HepG2 (cell line): ENCODE results near the gene INHBE. TPM values are rescaled to one million over a fixed set of nuclear protein-coding genes. Genes with fewer than 3 reads are reported as not detected.
A peak's percentile ranks its signal among the peaks of the same experiment; 100 is the strongest.

Source experiments
- ATAC-seq: fragments of 200-7000 bp; cut with Tn5 transposase; 3 replicates; pipeline ENCODE4 v1.9.1; 2020; ENCODE audit warnings: mild to moderate bottlenecking, moderate library complexity
- BruUV-seq: library from RNA; stranded (reverse); fragments of 400-500 nt; replicated peaks from 2 replicates; lab custom pipeline; 2021; lab: Mats Ljungman, UMichigan
- CTCF ChIA-PET: fragments of 300-600 bp; formaldehyde crosslinking; extraction: SDS; loops from one replicate; lab custom pipeline; 2021; ENCODE audit warnings: low total read pairs, inconsistent platforms, low intra/inter-chr PET ratio; lab: Yijun Ruan, JAX
- POLR2A ChIA-PET: fragments of 350-600 bp; sonication (Branson Sonifier 250); formaldehyde crosslinking; loops from one replicate; lab custom pipeline; 2020; ENCODE audit warnings: antibody characterized with exemption, inconsistent platforms; lab: Yijun Ruan, JAX
- DNase-seq: peaks from one replicate; pipeline ENCODE4 v3.0.0-alpha.2; 2015; ENCODE audit warnings: low spot score
- FAIRE-seq: peaks from 3 replicates; lab custom pipeline; 2011; peaks lifted over from hg19 to GRCh38; lab: Jason Lieb, UNC
- H2AFZ ChIP-seq: one replicate; pipeline ENCODE4 v1.6.1; 2011; ENCODE audit warnings: low read length, inconsistent platforms
- H3K27ac ChIP-seq: fragments of 300-600 bp; 3 replicates; pipeline ENCODE4 v1.8.0; 2011; ENCODE audit warnings: mixed run types, mild to moderate bottlenecking, mixed read lengths, low read length, inconsistent platforms; ENCODE audit not compliant: insufficient read depth; ENCODE audit errors: extremely low read length
- H3K27me3 ChIP-seq, 2 experiments: fragments of 200-600 bp in 1 of 2; 2 replicates in 1 of 2; 3 replicates in 1 of 2; pipeline versions ENCODE4 v1.6.0 to v1.8.0; 2011; ENCODE audit warnings: low read length in 2 of 2, mild to moderate bottlenecking in 2 of 2, moderate library complexity in 2 of 2, inconsistent platforms in 1 of 2; ENCODE audit not compliant: insufficient read depth in 2 of 2, control insufficient read depth in 1 of 2
- H3K36me3 ChIP-seq, 2 experiments: fragments of 200-600 bp in 1 of 2; replicated peaks in 1 of 2; 2 replicates in 1 of 2; 3 replicates in 1 of 2; pipeline versions ENCODE4 v1.5.1 to v1.8.0; 2011; ENCODE audit warnings: low read length in 2 of 2, inconsistent platforms in 1 of 2; ENCODE audit not compliant: insufficient read depth in 2 of 2, control insufficient read depth in 1 of 2
- H3K4me1 ChIP-seq: 2 replicates; pipeline ENCODE4 v1.5.1; 2012; ENCODE audit warnings: low read length, inconsistent platforms; ENCODE audit not compliant: insufficient read depth
- H3K4me2 ChIP-seq: 2 replicates; pipeline ENCODE4 v1.6.0; 2011; ENCODE audit warnings: low read depth, low read length, inconsistent platforms
- H3K4me3 ChIP-seq, 3 experiments: fragments of 200-600 bp in 1 of 3; sonication (generic), shearing (Covaris generic) in 1 of 3; replicated peaks in 1 of 3; 2 replicates each; pipeline ENCODE4 v1.5.1; 2011 to 2016; ENCODE audit warnings: low read length in 3 of 3, inconsistent platforms in 2 of 3, low read depth in 2 of 3, mild to moderate bottlenecking in 2 of 3, control low read depth in 1 of 3, mixed read lengths in 1 of 3; ENCODE audit not compliant: insufficient read depth in 1 of 3
- H3K79me2 ChIP-seq: one replicate; pipeline ENCODE4 v1.6.1; 2011; ENCODE audit warnings: low read length, inconsistent platforms; ENCODE audit not compliant: insufficient read depth
- H3K9ac ChIP-seq: 2 replicates; pipeline ENCODE4 v1.6.0; 2011; ENCODE audit warnings: mild to moderate bottlenecking, low read depth, low read length, inconsistent platforms; ENCODE audit not compliant: insufficient read depth
- H3K9me3 ChIP-seq: 2 replicates; pipeline ENCODE4 v1.5.1; 2012; ENCODE audit warnings: mild to moderate bottlenecking, low read length
- H4K20me1 ChIP-seq: 2 replicates; pipeline ENCODE4 v1.6.0; 2011; ENCODE audit warnings: inconsistent platforms, mild to moderate bottlenecking, low read length, moderate library complexity; ENCODE audit not compliant: insufficient read depth
- BCL6 ChIP-seq: IDR thresholded peaks from 2 replicates; pipeline ENCODE4 v1.6.1; 2016; ENCODE audit warnings: missing genetic modification reagents, missing compliant biosample characterization
- KLF13 ChIP-seq: sonication (generic); formaldehyde crosslinking; IDR thresholded peaks from 2 replicates; pipeline ENCODE4 v1.4.0; 2020; ENCODE audit warnings: mild to moderate bottlenecking, missing genetic modification reagents
- MXI1 ChIP-seq: IDR thresholded peaks from 3 replicates; pipeline ENCODE4 v1.6.1; 2012; ENCODE audit warnings: low read depth, low read length, inconsistent platforms, borderline replicate concordance
- PHF21A ChIP-seq: sonication (generic); formaldehyde crosslinking; IDR thresholded peaks from 2 replicates; pipeline ENCODE4 v1.5.0; 2020; ENCODE audit warnings: mild to moderate bottlenecking, missing genetic modification reagents
- POLR2AphosphoS5 ChIP-seq: IDR thresholded peaks from 2 replicates; pipeline ENCODE4 v1.6.1; 2012; ENCODE audit warnings: low read depth, low read length
- SAP130 ChIP-seq: IDR thresholded peaks from 2 replicates; pipeline ENCODE4 v1.6.1; 2016; ENCODE audit warnings: low read depth
- ZBTB38 ChIP-seq: sonication (generic); formaldehyde crosslinking; IDR thresholded peaks from 2 replicates; pipeline ENCODE4 v1.5.1; 2020; ENCODE audit warnings: mild to moderate bottlenecking, missing genetic modification reagents
- ZNF207 ChIP-seq: fragments of 450-650 bp; IDR thresholded peaks from 2 replicates; pipeline ENCODE4 v1.6.1; 2016; ENCODE audit warnings: antibody characterized with exemption, borderline replicate concordance
- ZNF431 ChIP-seq: sonication (generic); formaldehyde crosslinking; IDR thresholded peaks from 2 replicates; pipeline ENCODE4 v1.9.0; 2022; ENCODE audit warnings: missing genetic modification reagents, low read depth, mild to moderate bottlenecking, borderline replicate concordance
- ZNF451 ChIP-seq: sonication (generic); formaldehyde crosslinking; IDR thresholded peaks from 2 replicates; pipeline ENCODE4 v1.5.0; 2020; ENCODE audit warnings: mild to moderate bottlenecking, missing genetic modification reagents
- ZNF775 ChIP-seq: sonication (generic); formaldehyde crosslinking; IDR thresholded peaks from 2 replicates; pipeline ENCODE4 v1.4.0; 2020; ENCODE audit warnings: missing genetic modification reagents, mild to moderate bottlenecking, moderate library complexity, borderline replicate concordance
- ZNF839 ChIP-seq: sonication (generic); formaldehyde crosslinking; IDR thresholded peaks from 2 replicates; pipeline ENCODE4 v1.4.0; 2020; ENCODE audit warnings: missing genetic modification reagents, mild to moderate bottlenecking, borderline replicate concordance
- ZSCAN25 ChIP-seq: sonication (generic); formaldehyde crosslinking; IDR thresholded peaks from 2 replicates; pipeline ENCODE4 v1.8.0; 2022; ENCODE audit warnings: mild to moderate bottlenecking, missing genetic modification reagents
- WGBS: methylation state at CpG from one replicate; pipeline ENCODE4 v1.1.6; 2017; ENCODE audit warnings: low lambda C conversion rate; 5-methylcytosine and 5-hydroxymethylcytosine counted together
- in situ Hi-C: cut with HindIII; loops from 2 replicates; pipeline ENCODE4 v1.10.0; 2017; ENCODE audit warnings: low pct_unique_long_range_greater_than_20kb; ENCODE audit not compliant: extremely low pct_ligation_motif_present
- intact Hi-C: fragments of 100-400 bp; cut with micrococcal nuclease; formaldehyde crosslinking; loops from one replicate; pipeline ENCODE4 v1.10.0; 2022; ENCODE audit not compliant: unreplicated experiment
- polyA plus RNA-seq, 8 experiments: library from polyadenylated mRNA; depleted of rRNA in 3 of 8; stranded (reverse) in 7 of 8; unstranded in 1 of 8; fragments of >200 nt; fragmentation: Illumina TruSeq in 4 of 8; extraction: Trizol in 4 of 8; gene quantifications; 2 replicates each; pipeline versions ENCODE4 v1.2.1 to v1.2.3, GENCODE V29; 2011 to 2016; ENCODE audit warnings: low read depth in 4 of 8, missing spikeins in 1 of 8, mixed read lengths in 1 of 8; ENCODE audit not compliant: insufficient read depth in 1 of 8
- total RNA-seq, 5 experiments: library from RNA; depleted of rRNA; stranded (reverse); fragments of >200 nt; fragmentation: Illumina TruSeq; extraction: Trizol; gene quantifications; 2 replicates each; pipeline ENCODE4 v1.2.3, GENCODE V29; 2016; ENCODE audit warnings: low read depth in 1 of 5
- TF ChIP-seq, protein P1 (sequence below): sonication (generic); formaldehyde crosslinking; IDR thresholded peaks from 2 replicates; pipeline ENCODE4 v1.8.1; 2023; ENCODE audit warnings: missing genetic modification reagents, inconsistent platforms, borderline replicate concordance
- TF ChIP-seq, protein P2 (sequence below): sonication (generic); formaldehyde crosslinking; IDR thresholded peaks from 2 replicates; pipeline ENCODE4 v1.8.1; 2023; ENCODE audit warnings: mild to moderate bottlenecking, moderate library complexity, missing genetic modification reagents
- TF ChIP-seq, protein P3 (sequence below): sonication (generic); formaldehyde crosslinking; IDR thresholded peaks from 2 replicates; pipeline ENCODE4 v1.8.0; 2022; ENCODE audit warnings: mild to moderate bottlenecking, missing genetic modification reagents; ENCODE audit not compliant: insufficient replicate concordance
- TF ChIP-seq, protein P4 (sequence below): sonication (generic); formaldehyde crosslinking; IDR thresholded peaks from 2 replicates; pipeline ENCODE4 v1.5.1; 2020; ENCODE audit warnings: mild to moderate bottlenecking, missing genetic modification reagents

Gene INHBE
- total and polyA plus RNA-seq, 2 of the 13 experiments (the other 11 are each of a cell fraction or from before 2014, with no cell fraction given): 17.0 to 32.0 TPM

DNA sequence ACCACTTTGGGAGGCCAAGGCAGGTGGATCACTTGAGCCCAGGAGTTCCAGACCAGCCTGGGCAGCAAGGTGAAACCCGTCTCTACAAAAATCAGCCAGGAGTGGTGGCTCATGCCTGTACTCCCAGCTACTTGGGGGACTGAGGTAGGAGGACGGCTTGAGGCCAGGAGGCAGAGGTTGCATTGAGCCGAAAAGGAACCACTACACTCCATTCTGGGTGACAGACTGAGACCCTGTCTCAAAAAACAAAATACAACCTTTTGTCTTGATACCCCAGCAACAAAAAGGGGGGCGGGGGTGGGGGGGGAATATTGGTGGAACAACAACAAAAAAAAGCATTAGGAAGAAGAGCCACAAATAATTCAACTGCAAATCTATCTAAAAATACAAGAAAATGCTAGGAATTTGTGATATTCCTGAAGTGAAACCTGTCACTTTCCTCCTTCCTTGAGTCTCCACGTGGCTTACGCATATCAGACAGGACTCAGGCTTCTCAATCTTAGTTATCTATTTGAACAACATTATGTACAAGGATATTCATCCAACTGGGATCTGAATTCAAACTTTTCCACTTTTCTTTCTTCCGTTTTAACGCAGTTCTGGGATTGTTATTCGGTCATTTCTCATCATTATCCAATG is 25.5 kb upstream of the INHBE start:
- BruUV-seq: TSS peak; percentile 80
- H3K4me1 ChIP-seq: peaks cover 35% of the 10 kb centered on the region
- H3K4me2 ChIP-seq: peak overlapping the region; percentile 75
- CTCF ChIA-PET: no interaction called here
- no peaks in the 10 kb centered on the region for H4K20me1 ChIP-seq
- POLR2A ChIA-PET: interaction anchor here (0.5 to 2.1 kb wide), 7 partner anchors 11 to 205 kb away, joined by 3 to 35 read pairs (median 4); partner anchors contain the start of genes GLI1 and INHBE
- peak overlapping the region; percentile 89 for H3K9ac ChIP-seq
- peak overlapping the region; percentile 88 for H3K27ac ChIP-seq
- DNase-seq (no peak), ATAC-seq (no peak), FAIRE-seq (peak; percentile 43)
- 25% methylated on average over 9 of the region's 9 CpGs for WGBS
- H3K36me3 ChIP-seq: no peaks in the 10 kb centered on the region
- no peaks in the 10 kb centered on the region; a peak in 1 of 5 replicates for H3K27me3 ChIP-seq
- in situ Hi-C loops: no loop called here
- no peaks in the 10 kb centered on the region for H3K9me3 ChIP-seq
- no peak overlapping the region for H2AFZ ChIP-seq
- H3K79me2 ChIP-seq: peaks cover 14% of the 10 kb centered on the region
- peak overlapping the region; percentile 63 to 77 (median 73) for H3K4me3 ChIP-seq
- intact Hi-C loops: no loop called here
- TF ChIP-seq POLR2AphosphoS5 (0 out of 2 replicates have a peak, but pooled peaks have one; percentile 11), ZNF207 (no peak), ZSCAN25 (CRISPR knock-in tag) (no peak), SAP130 (CRISPR knock-in tag) (peak; percentile 45; the same call in 1 of the 2 replicates), ZBTB38 (0 out of 2 replicates have a peak, but pooled peaks have one; percentile 37), KLF13 (CRISPR knock-in tag) (no peak), ZNF839 (no peak), ZNF431 (no peak), MXI1 (peak; percentile 30; the same call in 1 of the 3 replicates), ZNF451 (no peak), ZNF775 (CRISPR knock-in tag) (no peak), BCL6 (no peak), PHF21A (CRISPR knock-in tag) (no peak)
- TF ChIP-seq, protein P1, sequence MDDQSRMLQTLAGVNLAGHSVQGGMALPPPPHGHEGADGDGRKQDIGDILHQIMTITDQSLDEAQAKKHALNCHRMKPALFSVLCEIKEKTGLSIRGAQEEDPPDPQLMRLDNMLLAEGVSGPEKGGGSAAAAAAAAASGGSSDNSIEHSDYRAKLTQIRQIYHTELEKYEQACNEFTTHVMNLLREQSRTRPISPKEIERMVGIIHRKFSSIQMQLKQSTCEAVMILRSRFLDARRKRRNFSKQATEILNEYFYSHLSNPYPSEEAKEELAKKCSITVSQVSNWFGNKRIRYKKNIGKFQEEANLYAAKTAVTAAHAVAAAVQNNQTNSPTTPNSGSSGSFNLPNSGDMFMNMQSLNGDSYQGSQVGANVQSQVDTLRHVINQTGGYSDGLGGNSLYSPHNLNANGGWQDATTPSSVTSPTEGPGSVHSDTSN (CRISPR knock-in tag): no peak
- TF ChIP-seq, protein P2, sequence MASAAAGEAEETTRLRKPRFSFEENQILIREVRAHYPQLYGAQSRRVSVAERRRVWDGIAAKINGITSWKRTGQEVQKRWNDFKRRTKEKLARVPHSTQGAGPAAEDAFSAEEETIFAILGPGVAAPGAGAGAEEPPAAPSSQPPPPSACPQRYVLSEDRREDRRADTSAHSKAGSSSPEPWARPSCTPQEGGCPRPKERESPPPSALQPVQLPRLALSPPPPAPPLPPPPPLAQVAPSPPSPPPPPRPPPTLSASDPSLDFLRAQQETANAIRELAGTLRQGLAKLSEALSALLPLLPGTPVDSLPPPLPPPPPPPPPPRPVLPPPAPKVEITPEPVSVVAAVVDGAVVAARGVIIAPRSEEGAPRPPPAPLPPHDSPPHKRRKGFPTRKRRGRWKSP (CRISPR knock-in tag): no peak
- TF ChIP-seq, protein P3, sequence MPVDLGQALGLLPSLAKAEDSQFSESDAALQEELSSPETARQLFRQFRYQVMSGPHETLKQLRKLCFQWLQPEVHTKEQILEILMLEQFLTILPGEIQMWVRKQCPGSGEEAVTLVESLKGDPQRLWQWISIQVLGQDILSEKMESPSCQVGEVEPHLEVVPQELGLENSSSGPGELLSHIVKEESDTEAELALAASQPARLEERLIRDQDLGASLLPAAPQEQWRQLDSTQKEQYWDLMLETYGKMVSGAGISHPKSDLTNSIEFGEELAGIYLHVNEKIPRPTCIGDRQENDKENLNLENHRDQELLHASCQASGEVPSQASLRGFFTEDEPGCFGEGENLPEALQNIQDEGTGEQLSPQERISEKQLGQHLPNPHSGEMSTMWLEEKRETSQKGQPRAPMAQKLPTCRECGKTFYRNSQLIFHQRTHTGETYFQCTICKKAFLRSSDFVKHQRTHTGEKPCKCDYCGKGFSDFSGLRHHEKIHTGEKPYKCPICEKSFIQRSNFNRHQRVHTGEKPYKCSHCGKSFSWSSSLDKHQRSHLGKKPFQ (CRISPR knock-in tag): no peak
- TF ChIP-seq, protein P4, sequence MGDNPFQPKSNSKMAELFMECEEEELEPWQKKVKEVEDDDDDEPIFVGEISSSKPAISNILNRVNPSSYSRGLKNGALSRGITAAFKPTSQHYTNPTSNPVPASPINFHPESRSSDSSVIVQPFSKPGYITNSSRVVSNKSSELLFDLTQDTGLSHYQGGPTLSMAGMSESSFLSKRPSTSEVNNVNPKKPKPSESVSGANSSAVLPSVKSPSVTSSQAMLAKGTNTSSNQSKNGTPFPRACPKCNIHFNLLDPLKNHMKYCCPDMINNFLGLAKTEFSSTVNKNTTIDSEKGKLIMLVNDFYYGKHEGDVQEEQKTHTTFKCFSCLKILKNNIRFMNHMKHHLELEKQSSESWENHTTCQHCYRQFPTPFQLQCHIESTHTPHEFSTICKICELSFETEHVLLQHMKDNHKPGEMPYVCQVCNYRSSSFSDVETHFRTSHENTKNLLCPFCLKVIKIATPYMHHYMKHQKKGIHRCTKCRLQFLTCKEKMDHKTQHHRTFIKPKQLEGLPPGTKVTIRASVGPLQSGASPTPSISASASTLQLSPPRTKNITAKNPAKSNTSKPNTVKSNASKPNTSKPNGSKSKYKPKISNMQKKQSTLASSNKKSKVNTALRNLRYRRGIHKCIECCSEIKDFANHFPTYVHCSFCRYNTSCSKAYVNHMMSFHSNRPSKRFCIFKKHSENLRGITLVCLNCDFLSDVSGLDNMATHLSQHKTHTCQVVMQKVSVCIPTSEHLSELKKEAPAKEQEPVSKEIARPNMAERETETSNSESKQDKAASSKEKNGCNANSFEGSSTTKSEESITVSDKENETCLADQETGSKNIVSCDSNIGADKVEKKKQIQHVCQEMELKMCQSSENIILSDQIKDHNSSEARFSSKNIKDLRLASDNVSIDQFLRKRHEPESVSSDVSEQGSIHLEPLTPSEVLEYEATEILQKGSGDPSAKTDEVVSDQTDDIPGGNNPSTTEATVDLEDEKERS (CRISPR knock-in tag): 0 out of 2 replicates have a peak, but pooled peaks have one; percentile 17
